NCI-H1092 treated with DMSO at 0.1 percent for 48 hours (cell line): Measurements from ENCODE around the gene LRIT2.
"Not testable (repeated sequence)": the region's sequence is repeated elsewhere in the genome, so short reads cannot be mapped to it uniquely, and the experiment has no call there.

Experiments
- DNase-seq: peaks from one replicate; lab custom pipeline; 2025; lab: John Stamatoyannopoulos, UW

LRIT2 gene

DNA sequence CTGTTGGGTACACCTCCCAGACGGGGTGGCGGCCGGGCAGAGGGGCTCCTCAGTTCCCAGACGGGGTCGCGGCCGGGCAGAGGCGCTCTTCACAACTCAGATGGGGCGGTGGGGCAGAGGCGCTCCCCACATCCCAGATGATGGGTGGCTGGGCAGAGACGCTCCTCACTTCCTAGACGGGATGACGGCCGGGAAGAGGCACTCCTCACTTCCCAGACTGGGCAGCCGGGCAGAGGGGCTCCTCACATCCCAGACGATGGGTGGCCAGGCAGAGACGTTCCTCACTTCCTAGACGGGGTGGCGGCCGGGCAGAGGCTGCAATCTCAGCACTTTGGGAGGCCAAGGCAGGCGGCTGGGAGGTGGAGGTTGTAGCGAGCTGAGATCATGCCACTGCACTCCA is 45.0 kb downstream of the LRIT2 start:
- DNase-seq, result not testable (repeated sequence)

GRCh38 chr10:84179059-84179710 is 46.2 kb downstream of the LRIT2 start:
- DNase-seq, result peak; percentile 52

GRCh38 chr10:84178160-84178609 is 47.2 kb downstream of the LRIT2 start:
- DNase-seq, result no peak

GRCh38 chr10:84177541-84178141 is 47.7 kb downstream of the LRIT2 start:
- no peak for DNase-seq

GRCh38 chr10:84176836-84177474 is 48.4 kb downstream of the LRIT2 start:
- DNase-seq, result no peak

- DNase-seq, result no peak
Measured at GRCh38 chr10:84176351-84176750, 49.0 kb downstream of the LRIT2 start.

DNA sequence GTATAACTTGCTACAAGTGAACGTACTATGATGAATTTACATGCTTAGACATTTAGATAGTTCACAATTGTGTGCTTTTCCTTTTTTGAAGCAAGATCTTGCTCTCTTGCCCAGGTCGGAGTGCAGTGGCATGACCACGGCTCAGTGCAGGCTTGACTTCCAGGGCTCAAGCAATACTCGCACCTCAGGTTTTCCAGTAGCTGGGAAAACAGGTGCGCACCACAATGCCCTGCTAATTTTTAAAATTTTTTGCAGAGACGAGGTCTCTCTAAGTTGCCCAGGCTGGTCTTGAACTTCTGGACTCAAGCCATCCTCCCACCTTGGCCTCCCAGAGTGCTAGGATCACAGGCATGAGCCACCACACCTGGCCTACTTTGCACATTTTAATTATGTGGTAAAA is 49.9 kb downstream of the LRIT2 start:
- DNase-seq, result no peak

- no peak for DNase-seq
Measured at GRCh38 chr10:84173501-84173929, 51.8 kb downstream of the LRIT2 start, which contains the start of gene GPR15LG. GPR15LG (plus strand) TSS chr10:84173801; CDS start chr10:84173852, 51 bp downstream.

GRCh38 chr10:84172467-84173356 is 52.6 kb downstream of the LRIT2 start:
- no peak for DNase-seq

GRCh38 chr10:84171700-84172466 is 53.5 kb downstream of the LRIT2 start:
- DNase-seq, result not testable (repeated sequence)

DNA sequence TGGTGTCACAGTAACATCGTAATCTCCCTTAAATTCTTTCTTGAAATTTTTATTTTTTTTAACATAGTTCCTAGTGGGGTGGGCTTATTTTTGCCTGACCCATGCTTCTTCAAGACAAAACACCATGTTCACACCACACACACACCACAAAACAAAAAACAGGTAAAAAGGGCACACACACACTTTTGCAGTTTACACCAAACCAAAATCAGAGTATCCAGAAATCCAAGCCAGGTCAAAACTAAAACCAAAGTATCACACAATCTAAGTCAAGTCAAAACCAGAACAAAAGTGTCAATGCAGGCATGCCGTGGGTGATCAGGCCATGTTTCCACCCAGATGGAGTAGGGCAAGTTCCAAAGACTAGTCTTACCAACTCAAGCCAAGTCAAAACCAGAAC is 54.1 kb downstream of the LRIT2 start:
- not testable (repeated sequence) for DNase-seq
